ENCODE measurements around the gene SLC1A3. TPM values are rescaled to one million over a fixed set of nuclear protein-coding genes. Genes with fewer than 3 reads are reported as not detected.
"Not testable (repeated sequence)": the region's sequence is repeated elsewhere in the genome, so short reads cannot be mapped to it uniquely, and the experiment has no call there.

Gene SLC1A3
- total RNA-seq, 4 donors from 2014 or later: 2.3 to 15.8 (median 9.9) TPM

GRCh38 chr5:36571401-36572042, 34.9 kb upstream of the SLC1A3 start:
- TF ChIP-seq POLR2A (IDR thresholded peaks at IDR 0.05) (no peak), CTCF (IDR thresholded peaks at IDR 0.05) (no peak)
- Histone ChIP-seq H3K27me3 (no peaks in the 10 kb centered on the region), H3K9me3 (no peaks in the 10 kb centered on the region), H3K4me3 (no peak overlapping the region), H3K4me1 (no peaks in the 10 kb centered on the region), H3K27ac (no peak overlapping the region), H3K36me3 (no peaks in the 10 kb centered on the region)
- intact Hi-C loops (cut with DNase I; ENCODE audit: low total_unique reads): no loop called here
- DNase-seq: no peak

DNA sequence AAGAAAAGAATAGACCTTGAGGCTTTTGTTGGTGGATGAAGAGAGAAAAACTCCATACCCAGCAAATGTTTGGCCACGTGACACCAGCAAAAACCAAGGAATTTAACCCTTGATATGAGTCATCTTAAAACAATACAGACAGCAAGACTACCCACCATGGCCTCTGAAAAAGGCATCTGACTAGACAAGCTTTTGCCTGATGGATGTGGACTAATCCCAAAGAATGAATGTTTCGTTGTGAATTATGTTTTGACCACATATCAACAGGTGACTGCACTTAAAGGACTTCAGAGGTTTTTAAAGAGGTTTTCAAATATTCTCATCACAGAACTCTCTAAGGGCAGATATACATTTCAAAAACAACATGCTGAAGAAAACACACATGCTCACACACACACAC, 33.0 kb upstream of the SLC1A3 start:
- H3K4me1 ChIP-seq: no peaks in the 10 kb centered on the region
- intact Hi-C loops (cut with DNase I; ENCODE audit: low total_unique reads): no loop called here
- DNase-seq: no peak
- no peak overlapping the region for H3K4me3 ChIP-seq
- no peak for TF ChIP-seq CTCF (IDR thresholded peaks at IDR 0.05)
- no peak for TF ChIP-seq POLR2A (IDR thresholded peaks at IDR 0.05)
- H3K9me3 ChIP-seq: no peaks in the 10 kb centered on the region
- no peak overlapping the region for H3K27ac ChIP-seq
- H3K36me3 ChIP-seq: no peaks in the 10 kb centered on the region
- no peaks in the 10 kb centered on the region for H3K27me3 ChIP-seq

DNA sequence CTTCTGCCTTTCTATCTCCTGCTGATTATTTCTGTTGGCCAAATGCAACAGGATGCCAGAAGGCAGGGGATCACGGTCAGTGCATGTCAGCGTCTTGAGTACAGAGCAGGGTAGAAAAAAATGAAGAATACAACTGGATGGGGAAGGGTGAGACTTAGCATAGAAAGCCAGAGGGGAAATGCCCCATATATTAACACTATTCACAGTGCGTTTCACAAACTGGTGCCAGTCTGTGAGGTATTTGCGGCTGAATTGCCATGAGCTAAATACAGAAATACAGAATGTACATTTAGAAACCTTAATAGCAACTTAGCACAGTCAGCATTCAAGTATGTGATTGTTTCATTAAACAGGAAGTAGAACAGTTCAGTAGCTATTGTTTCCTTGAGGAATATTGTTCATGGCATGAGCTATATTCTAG, 31.0 kb upstream of the SLC1A3 start:
- Histone ChIP-seq H3K4me3 (no peak overlapping the region), H3K9me3 (no peaks in the 10 kb centered on the region), H3K4me1 (no peaks in the 10 kb centered on the region), H3K27ac (no peak overlapping the region), H3K36me3 (no peaks in the 10 kb centered on the region), H3K27me3 (no peaks in the 10 kb centered on the region)
- DNase-seq: no peak
- TF ChIP-seq POLR2A (IDR thresholded peaks at IDR 0.05): no peak
- TF ChIP-seq CTCF (IDR thresholded peaks at IDR 0.05): no peak
- intact Hi-C loops (cut with DNase I; ENCODE audit: low total_unique reads): no loop called here

- TF ChIP-seq POLR2A (IDR thresholded peaks at IDR 0.05): no peak
- no peak for TF ChIP-seq CTCF (IDR thresholded peaks at IDR 0.05)
- no peak overlapping the region for H3K4me3 ChIP-seq
- DNase-seq: no peak
- intact Hi-C loops (cut with DNase I; ENCODE audit: low total_unique reads): no loop called here
- H3K36me3 ChIP-seq: no peaks in the 10 kb centered on the region
- H3K27ac ChIP-seq: no peak overlapping the region
- no peaks in the 10 kb centered on the region for H3K4me1 ChIP-seq
- H3K27me3 ChIP-seq: no peaks in the 10 kb centered on the region
- no peaks in the 10 kb centered on the region for H3K9me3 ChIP-seq
These were observed 29.7 kb upstream of the SLC1A3 start for GRCh38 chr5:36576721-36577120.

DNA sequence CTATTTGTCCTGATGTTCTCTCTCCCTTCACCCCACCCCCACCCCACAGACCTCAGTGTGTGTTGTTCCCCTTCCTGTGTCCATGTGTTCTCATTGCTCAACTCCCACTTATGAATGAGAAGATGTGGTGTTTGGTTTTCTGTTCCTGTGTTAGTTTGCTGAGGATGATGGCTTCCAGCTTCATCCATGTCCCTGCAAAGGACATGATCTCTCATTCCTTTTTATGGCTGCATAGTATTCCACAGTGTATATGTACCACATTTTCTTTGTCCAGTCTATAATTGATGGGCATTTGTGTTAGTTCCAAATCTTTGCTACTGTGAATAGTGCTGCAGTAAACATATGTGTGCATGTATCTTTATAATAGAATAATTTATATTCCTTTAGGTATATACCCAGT, 26.5 kb upstream of the SLC1A3 start:
- H3K27me3 ChIP-seq; H3K9me3 ChIP-seq; H3K27ac ChIP-seq; H3K4me1 ChIP-seq; H3K36me3 ChIP-seq; DNase-seq; H3K4me3 ChIP-seq; intact Hi-C loops (cut with DNase I; ENCODE audit: low total_unique reads): not testable (repeated sequence)

- Histone ChIP-seq H3K4me3 (no peak overlapping the region), H3K27me3 (no peaks in the 10 kb centered on the region), H3K27ac (no peak overlapping the region), H3K4me1 (no peaks in the 10 kb centered on the region), H3K36me3 (no peaks in the 10 kb centered on the region), H3K9me3 (no peaks in the 10 kb centered on the region)
- no peak for DNase-seq
- intact Hi-C loops (cut with DNase I; ENCODE audit: low total_unique reads): no loop called here
- TF ChIP-seq POLR2A (IDR thresholded peaks at IDR 0.05): no peak
- TF ChIP-seq CTCF (IDR thresholded peaks at IDR 0.05): no peak
These were observed 25.3 kb upstream of the SLC1A3 start for GRCh38 chr5:36581070-36581469.

All from uterus (tissue), 4 donors.